ENCODE data around the gene HMGB2.

The HMGB2 gene

DNA sequence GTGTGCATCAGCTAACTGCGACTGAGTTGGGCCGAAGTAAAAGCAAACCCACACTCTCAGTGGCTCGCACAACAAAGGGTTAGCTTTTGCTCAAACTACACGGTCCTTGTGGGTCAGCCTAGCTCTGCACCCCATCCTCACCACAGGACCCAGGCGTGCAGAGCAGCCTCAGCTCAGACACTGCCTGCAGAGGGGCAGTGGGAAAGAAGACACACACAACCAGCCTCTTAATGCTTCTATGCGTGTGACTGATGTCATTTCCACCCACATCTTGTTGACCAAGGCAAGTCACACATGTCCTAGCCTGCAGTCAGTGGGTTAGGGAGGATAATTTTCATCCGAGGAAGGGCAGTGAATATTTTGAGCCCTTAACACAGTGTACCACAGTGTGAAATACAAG, 40.5 kb downstream of the HMGB2 start:
- no peak for TF ChIP-seq JUND (IDR thresholded peaks at IDR 0.05; ENCODE audit: low read depth)
- in situ Hi-C loops (cut with HindIII; ENCODE audit: low pct_unique_long_range_greater_than_20kb, low sequenced_read_pairs) = no loop called here
- no peak for DNase-seq (ENCODE audit: low read depth in 1 of 2, low spot score in 1 of 2)

DNA sequence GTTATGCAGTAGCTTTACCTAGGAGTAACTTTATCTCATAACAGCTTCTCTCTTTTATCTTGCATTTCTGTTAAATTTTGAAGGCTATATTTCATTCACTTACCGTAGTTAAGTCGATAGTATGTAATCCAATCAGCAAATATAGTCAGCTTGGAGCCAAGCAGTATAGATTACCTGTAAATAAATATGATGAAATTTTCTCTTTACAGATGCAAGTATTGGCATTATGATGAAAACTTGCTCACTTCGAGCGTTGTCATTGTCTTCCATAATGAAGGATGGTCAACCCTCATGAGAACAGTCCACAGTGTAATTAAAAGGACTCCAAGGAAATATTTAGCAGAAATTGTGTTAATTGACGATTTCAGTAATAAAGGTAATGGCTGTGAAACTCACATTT, 42.3 kb downstream of the HMGB2 start:
- in situ Hi-C loops (cut with HindIII; ENCODE audit: low pct_unique_long_range_greater_than_20kb, low sequenced_read_pairs) = no loop called here
- no peak for TF ChIP-seq JUND (IDR thresholded peaks at IDR 0.05; ENCODE audit: low read depth)
- DNase-seq (ENCODE audit: low read depth in 1 of 2, low spot score in 1 of 2) = no peak

DNA sequence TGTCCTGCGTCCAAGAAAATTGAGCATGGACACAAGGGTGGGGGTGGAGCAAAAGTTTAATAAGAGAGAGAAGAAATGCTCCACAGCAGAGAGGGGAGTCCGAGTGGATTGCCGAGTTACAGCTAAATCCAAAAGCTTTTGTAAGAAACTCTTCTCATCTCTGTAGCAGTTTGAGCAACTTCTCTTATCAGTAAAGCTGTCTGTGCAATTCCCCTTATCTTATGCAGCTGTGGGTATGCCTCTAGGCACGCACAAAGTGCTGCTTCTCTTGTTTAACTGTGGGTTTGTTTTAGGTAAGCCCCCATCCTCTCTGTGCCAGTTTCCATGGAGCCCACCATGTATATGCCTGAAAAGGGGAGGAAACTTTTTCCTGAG, 44.8 kb downstream of the HMGB2 start:
- no peak for DNase-seq (ENCODE audit: low read depth in 1 of 2, low spot score in 1 of 2)
- in situ Hi-C loops (cut with HindIII; ENCODE audit: low pct_unique_long_range_greater_than_20kb, low sequenced_read_pairs) = no loop called here
- no peak for TF ChIP-seq JUND (IDR thresholded peaks at IDR 0.05; ENCODE audit: low read depth)

DNA sequence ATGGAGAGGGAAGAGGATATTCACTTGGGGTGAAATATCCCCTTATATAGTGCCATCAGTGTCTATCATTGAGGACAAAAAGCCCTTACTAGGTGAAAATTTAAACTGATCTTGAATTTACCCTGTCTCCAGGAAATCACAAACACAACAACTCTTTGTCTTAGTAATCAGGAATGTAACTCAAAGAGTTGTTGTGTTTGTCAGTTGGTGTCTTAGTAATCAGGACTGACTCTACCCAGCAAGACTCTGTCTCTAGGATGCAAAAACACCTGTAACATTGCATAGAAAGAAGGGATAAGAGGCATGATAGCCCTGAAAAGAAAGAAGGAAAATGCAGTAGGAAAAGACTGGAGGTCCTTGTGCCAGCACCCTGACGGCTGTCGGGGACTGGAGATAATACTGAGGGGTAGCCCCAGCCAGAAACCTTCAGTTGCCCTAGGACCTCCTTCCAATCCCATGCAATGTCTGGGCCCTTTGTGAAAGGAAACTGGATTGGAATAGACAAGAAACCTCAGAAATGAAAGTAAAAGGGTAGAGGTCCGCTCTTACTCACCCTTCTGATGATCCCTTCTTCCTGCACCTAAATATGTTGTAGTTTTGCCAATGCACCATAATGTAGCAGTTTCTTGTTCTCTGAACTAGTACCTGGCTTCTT, 45.3 kb downstream of the HMGB2 start:
- in situ Hi-C loops (cut with HindIII; ENCODE audit: low pct_unique_long_range_greater_than_20kb, low sequenced_read_pairs) = no loop called here
- TF ChIP-seq JUND (IDR thresholded peaks at IDR 0.05; ENCODE audit: low read depth) = no peak
- DNase-seq (ENCODE audit: low read depth in 1 of 2, low spot score in 1 of 2) = no peak

DNA sequence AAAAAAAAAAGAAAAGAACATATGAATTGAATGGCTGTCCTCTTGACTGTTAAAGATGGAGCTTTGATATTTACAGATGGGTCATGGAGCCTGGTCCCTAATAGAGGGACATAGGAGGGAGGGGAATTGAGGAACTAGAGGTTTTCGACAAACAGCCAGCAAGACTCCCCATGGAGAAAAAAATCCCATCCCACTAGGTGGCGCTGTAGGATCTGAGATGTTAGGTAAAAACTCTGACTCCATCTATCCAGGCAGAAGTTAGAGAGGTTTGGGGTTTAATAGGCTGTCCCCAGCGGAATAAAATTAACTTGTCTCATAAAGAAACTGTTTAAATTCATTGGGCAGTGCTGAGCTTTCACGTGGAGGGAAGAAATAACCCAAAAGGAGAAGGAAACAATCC, 45.9 kb downstream of the HMGB2 start:
- TF ChIP-seq JUND (IDR thresholded peaks at IDR 0.05; ENCODE audit: low read depth) = no peak
- in situ Hi-C loops (cut with HindIII; ENCODE audit: low pct_unique_long_range_greater_than_20kb, low sequenced_read_pairs) = no loop called here
- peak; percentile 7 to 78 for DNase-seq (ENCODE audit: low read depth in 1 of 2, low spot score in 1 of 2)

DNA sequence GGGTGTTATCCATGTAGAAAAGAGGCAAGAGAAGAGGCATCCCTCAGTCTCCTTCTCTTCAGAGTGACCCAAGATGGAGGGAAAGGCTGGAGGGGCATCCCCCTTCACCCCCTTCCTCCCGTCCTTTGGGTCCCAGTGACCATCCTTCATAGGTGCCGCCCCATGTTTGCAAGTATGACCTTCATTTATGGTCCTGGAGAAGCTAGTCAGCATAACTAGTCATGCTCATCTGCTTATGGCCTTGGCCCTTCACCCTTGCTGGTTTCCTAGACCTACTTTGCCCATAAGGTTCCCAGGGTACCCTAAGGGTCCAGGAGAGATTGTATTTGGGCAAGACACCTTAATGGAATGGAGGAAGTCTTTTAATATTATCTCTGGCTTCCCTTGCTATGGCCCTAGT, 46.7 kb downstream of the HMGB2 start:
- no peak for DNase-seq (ENCODE audit: low read depth in 1 of 2, low spot score in 1 of 2)
- TF ChIP-seq JUND (IDR thresholded peaks at IDR 0.05; ENCODE audit: low read depth) = no peak
- in situ Hi-C loops (cut with HindIII; ENCODE audit: low pct_unique_long_range_greater_than_20kb, low sequenced_read_pairs) = no loop called here

DNA sequence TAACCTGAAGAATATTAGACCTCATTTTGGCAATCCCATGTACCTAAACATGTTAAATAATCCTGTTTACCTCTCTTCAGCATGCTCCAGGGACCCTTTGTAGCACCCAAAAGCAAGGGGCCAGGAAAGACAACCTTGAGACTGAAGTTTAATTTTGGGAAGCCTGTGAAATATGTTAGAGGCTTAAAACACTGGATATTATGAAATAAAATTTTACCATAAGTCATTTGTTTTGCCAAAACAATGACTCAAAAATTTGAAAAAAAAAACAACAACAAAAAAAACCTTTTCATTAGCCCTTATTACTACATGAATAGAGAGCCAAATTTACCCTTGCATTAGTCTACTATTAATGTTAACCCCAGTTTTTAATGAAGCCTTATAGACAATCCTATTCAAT, 49.7 kb downstream of the HMGB2 start:
- in situ Hi-C loops (cut with HindIII; ENCODE audit: low pct_unique_long_range_greater_than_20kb, low sequenced_read_pairs) = no loop called here
- TF ChIP-seq JUND (IDR thresholded peaks at IDR 0.05; ENCODE audit: low read depth) = no peak
- no peak for DNase-seq (ENCODE audit: low read depth in 1 of 2, low spot score in 1 of 2)

DNA sequence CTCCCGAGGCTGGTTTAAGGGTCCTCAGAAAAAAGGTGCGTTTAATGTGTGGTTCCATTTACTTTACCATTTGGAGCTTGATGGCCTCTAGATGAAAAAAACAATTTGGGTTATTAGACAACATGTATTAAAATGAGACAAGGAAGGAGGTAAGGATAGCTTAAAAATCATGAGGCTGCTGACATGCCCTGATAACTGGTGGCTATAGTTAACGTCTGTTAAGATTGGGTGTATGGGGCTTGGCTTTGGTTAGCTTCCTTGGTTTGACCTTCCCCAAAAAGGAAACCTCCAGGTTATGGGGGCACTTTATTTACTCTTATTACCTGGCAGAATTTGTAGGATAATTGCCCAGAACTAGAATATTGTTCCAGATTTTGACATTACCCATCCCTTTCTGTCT, 51.5 kb downstream of the HMGB2 start:
- DNase-seq (ENCODE audit: low read depth in 1 of 2, low spot score in 1 of 2) = no peak
- no peak for TF ChIP-seq JUND (IDR thresholded peaks at IDR 0.05; ENCODE audit: low read depth)
- in situ Hi-C loops (cut with HindIII; ENCODE audit: low pct_unique_long_range_greater_than_20kb, low sequenced_read_pairs) = no loop called here

DNA sequence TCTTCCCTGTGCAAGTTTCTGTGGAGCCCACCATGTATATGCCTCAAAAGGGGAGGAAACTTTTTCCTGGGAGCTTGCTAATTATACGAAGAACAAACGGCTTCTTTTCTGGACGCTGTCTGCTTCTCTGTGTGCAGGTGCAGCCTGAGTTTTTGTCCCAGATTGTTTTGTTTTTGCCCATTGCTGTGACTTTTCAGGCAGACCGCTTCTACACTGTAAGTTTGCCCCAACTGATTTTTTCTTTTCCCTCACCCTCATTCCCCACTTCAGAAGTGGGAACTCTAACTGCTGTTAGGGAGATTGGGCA, 51.9 kb downstream of the HMGB2 start:
- in situ Hi-C loops (cut with HindIII; ENCODE audit: low pct_unique_long_range_greater_than_20kb, low sequenced_read_pairs) = no loop called here
- DNase-seq (ENCODE audit: low read depth in 1 of 2, low spot score in 1 of 2) = no peak
- no peak for TF ChIP-seq JUND (IDR thresholded peaks at IDR 0.05; ENCODE audit: low read depth)

DNA sequence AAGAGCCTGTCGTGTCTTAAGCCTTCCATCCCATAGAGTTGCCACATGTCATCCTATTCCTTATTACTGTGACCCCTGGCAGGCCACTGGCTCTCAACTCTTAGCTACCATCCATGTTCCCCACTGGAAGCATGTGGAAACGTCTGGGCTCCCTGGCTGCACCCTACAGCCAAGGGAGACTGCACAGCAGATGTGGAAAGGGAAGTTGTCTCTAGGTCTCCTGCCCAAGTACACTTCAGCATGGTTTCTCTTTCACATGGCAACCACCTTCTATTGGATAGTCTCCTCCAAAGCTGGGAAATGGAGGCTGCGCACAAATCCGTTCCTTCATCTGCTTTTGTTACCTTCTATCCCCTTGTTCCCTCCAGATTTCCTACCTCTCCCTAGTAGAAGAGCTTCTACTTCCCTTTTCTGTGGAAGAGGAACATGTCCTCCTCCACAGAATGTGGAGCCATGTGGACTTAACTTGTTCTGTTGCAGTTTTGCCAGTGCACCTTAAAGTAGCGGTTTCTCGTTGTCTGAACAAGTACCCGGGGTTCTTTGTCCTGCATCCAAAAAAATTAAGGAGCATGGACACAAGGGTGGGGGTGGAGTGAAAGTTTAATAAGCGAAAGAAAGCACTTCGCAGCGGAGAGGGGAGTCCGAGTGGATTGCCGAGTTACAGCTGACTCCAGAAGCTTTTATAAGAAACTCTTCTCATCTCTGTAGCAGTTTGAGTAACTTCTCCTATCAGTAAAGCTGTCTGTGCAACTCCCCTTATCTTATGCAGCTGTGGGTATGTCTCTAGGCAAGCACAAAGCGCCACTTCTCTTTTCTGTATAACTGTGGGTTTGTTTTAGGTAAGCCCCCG, 52.5 kb downstream of the HMGB2 start:
- no peak for DNase-seq (ENCODE audit: low read depth in 1 of 2, low spot score in 1 of 2)
- in situ Hi-C loops (cut with HindIII; ENCODE audit: low pct_unique_long_range_greater_than_20kb, low sequenced_read_pairs) = no loop called here
- no peak for TF ChIP-seq JUND (IDR thresholded peaks at IDR 0.05; ENCODE audit: low read depth)

Data from T47D (cell line).